BLaER1 (cell line): Measurements from ENCODE around the gene NPAS3.

Experiments used
- H3K27ac ChIP-seq: shearing (Covaris generic); formaldehyde crosslinking; 2 replicates; pipeline ENCODE4 v1.8.1; 2022
- H3K27me3 ChIP-seq: shearing (Covaris generic); formaldehyde crosslinking; 2 replicates; pipeline ENCODE4 v1.8.1; 2022
- H3K36me3 ChIP-seq: shearing (Covaris generic); formaldehyde crosslinking; 2 replicates; pipeline ENCODE4 v1.8.1; 2022
- H3K4me1 ChIP-seq: shearing (Covaris generic); formaldehyde crosslinking; 2 replicates; pipeline ENCODE4 v1.8.1; 2022
- H3K4me2 ChIP-seq: shearing (Covaris generic); formaldehyde crosslinking; 2 replicates; pipeline ENCODE4 v1.8.1; 2022
- H3K4me3 ChIP-seq: shearing (Covaris generic); formaldehyde crosslinking; 2 replicates; pipeline ENCODE4 v1.8.1; 2022
- H3K9ac ChIP-seq: shearing (Covaris generic); formaldehyde crosslinking; 2 replicates; pipeline ENCODE4 v1.8.1; 2022
- H3K9me3 ChIP-seq: shearing (Covaris generic); formaldehyde crosslinking; 2 replicates; pipeline ENCODE4 v1.8.1; 2022
- H4K20me1 ChIP-seq: shearing (Covaris generic); formaldehyde crosslinking; 2 replicates; pipeline ENCODE4 v1.8.1; 2022
- Cebpa-rat ChIP-seq: shearing (Covaris generic); IDR thresholded peaks from 2 replicates; pipeline ENCODE4 v1.8.1; 2022

Gene NPAS3

DNA sequence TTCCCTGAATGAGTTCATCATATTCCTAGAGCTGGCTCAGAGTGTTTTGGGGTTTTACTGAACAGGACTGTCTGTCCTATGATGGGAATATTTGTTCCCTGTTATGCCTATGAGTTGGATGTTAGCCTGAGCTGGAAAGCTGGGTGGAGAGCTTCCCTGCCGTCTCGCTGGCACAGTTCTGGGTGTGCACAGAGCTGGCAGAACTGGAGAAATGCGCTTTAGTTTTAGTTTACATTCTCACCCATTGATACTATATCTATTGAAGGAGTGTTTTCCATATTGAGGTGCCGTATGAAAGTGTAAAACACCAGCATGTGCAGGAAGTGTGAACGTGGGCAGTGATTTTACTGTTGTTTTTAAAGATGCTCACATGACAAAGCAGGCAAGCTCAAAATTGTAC, 549.9 kb downstream of the NPAS3 start:
- no peak for TF ChIP-seq Cebpa-rat
- H3K36me3 ChIP-seq = no peaks in the 10 kb centered on the region
- peaks cover 16% of the 10 kb centered on the region for H3K4me1 ChIP-seq
- H3K27ac ChIP-seq = no peak overlapping the region
- no peak overlapping the region for H3K9ac ChIP-seq
- H3K4me3 ChIP-seq = no peak overlapping the region
- no peaks in the 10 kb centered on the region for H3K27me3 ChIP-seq
- no peaks in the 10 kb centered on the region for H4K20me1 ChIP-seq
- no peaks in the 10 kb centered on the region for H3K9me3 ChIP-seq
- no peak overlapping the region for H3K4me2 ChIP-seq

DNA sequence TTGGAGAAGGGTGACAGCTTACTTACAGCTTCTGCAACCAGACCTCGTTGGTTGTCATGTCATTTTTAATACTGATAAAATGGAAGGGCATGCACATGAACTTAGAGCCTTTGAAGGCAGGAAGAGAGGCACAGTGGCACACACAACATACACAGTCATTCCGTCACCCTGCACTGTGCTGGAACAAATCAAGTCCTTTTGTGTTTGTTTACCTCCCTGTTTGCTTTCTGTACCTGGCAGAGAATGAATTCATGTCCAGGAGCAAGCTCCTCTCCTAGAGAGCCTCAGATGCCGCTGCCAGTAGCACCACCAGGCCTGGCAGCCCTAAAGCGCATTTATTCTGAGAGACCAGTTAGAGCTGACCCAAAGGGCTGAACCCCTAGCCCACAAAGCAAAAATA, 551.9 kb downstream of the NPAS3 start:
- Histone ChIP-seq H3K4me1 (no peaks in the 10 kb centered on the region), H3K4me3 (no peak overlapping the region), H3K36me3 (no peaks in the 10 kb centered on the region), H3K9ac (no peak overlapping the region), H3K27me3 (no peaks in the 10 kb centered on the region), H3K9me3 (no peaks in the 10 kb centered on the region), H3K4me2 (no peak overlapping the region), H3K27ac (no peak overlapping the region), H4K20me1 (no peaks in the 10 kb centered on the region)
- no peak for TF ChIP-seq Cebpa-rat

DNA sequence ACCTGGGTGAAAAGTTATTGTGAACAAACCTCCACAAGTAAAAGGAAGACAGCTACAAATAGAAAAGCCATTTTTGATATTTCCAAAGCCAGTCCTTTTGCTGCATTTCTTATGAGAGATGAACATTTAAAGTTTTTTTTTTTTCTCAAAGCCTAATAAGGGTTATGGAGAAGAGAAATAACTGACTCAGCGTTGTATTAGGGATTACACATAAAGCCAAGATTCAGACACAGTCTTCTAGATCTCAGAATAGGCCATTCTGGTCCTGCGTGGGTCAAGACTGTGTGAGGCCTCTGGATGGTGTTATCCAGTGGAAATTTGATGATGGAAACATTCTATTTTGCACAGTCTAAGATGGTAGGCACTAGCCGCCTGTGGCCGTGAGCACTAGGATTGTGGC, 552.4 kb downstream of the NPAS3 start:
- no peaks in the 10 kb centered on the region for H3K9me3 ChIP-seq
- H3K9ac ChIP-seq = no peak overlapping the region
- H4K20me1 ChIP-seq = no peaks in the 10 kb centered on the region
- H3K36me3 ChIP-seq = no peaks in the 10 kb centered on the region
- no peak overlapping the region for H3K27ac ChIP-seq
- H3K4me3 ChIP-seq = no peak overlapping the region
- no peak for TF ChIP-seq Cebpa-rat
- H3K4me1 ChIP-seq = no peaks in the 10 kb centered on the region
- H3K27me3 ChIP-seq = no peaks in the 10 kb centered on the region
- H3K4me2 ChIP-seq = no peak overlapping the region

DNA sequence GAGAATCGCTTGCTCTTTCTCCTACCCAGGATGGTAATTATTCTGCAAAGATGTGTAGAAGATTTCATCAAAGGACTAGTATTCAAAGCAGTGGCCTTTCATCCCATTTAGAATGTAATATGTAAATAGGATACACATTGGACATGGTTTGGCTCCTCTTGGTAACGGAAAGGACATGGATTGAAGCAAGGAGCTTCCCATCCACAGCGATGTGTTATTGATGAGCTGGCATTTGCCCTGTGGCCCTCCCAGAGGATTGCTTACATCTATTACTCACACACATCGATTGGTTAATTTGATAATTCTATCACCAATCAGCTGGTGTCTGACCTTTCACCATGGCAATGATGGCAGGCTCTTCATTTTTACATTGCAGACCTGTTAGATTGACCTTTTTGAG, 553.8 kb downstream of the NPAS3 start:
- no peaks in the 10 kb centered on the region for H3K4me1 ChIP-seq
- no peak overlapping the region for H3K27ac ChIP-seq
- H3K4me3 ChIP-seq = no peak overlapping the region
- no peak for TF ChIP-seq Cebpa-rat
- no peak overlapping the region for H3K4me2 ChIP-seq
- H3K9me3 ChIP-seq = 0 out of 2 replicates have a peak, but pooled peaks cover 3% of the 10 kb centered on the region
- no peaks in the 10 kb centered on the region for H3K36me3 ChIP-seq
- H4K20me1 ChIP-seq = no peaks in the 10 kb centered on the region
- H3K27me3 ChIP-seq = no peaks in the 10 kb centered on the region
- no peak overlapping the region for H3K9ac ChIP-seq

DNA sequence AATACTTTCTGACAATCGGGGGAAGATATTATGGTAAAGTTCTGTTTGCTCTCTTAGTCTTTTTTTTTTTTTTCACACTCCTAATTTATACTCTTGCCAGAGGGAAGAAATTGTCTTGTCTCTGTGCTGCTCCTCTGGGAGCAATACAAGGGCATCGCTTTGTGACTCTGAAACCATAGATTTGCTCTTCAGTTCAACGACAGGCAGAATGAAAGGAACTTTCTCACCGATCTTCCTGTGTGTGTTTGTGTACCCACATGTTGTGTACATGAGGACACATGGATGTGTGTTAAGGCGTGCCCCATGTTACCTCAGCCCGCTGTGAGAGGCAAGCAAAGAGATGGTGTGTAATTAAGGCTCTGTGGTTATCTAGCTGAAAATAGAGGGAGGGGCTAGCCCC, 554.6 kb downstream of the NPAS3 start:
- no peak for TF ChIP-seq Cebpa-rat
- Histone ChIP-seq H3K36me3 (no peaks in the 10 kb centered on the region), H3K4me3 (no peak overlapping the region), H3K4me2 (no peak overlapping the region), H3K9me3 (0 out of 2 replicates have a peak, but pooled peaks cover 4% of the 10 kb centered on the region), H3K9ac (no peak overlapping the region), H4K20me1 (no peaks in the 10 kb centered on the region), H3K27me3 (no peaks in the 10 kb centered on the region), H3K27ac (no peak overlapping the region), H3K4me1 (no peaks in the 10 kb centered on the region)

DNA sequence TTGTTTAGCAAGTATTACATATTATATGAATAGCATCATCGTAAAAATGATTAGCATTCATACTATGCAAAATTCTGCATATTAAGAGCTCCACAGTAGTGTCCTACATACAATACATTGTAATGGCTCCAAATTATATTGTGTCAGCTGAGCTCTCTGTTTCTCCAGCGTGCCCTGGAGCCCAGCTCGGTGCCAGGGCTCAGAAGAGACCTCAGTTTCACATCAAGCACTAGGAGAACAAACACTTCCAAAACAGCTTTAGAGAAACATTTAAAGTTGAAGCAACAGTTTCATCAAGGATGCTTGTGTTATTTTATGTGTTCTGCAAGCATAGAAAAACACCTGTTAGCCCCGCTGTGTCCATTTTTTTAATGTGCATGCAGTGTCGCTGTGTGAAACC, 555.3 kb downstream of the NPAS3 start:
- Histone ChIP-seq H3K4me3 (no peak overlapping the region), H3K9ac (no peak overlapping the region), H3K36me3 (no peaks in the 10 kb centered on the region), H3K27me3 (no peaks in the 10 kb centered on the region), H3K9me3 (0 out of 2 replicates have a peak, but pooled peaks cover 4% of the 10 kb centered on the region), H4K20me1 (no peaks in the 10 kb centered on the region), H3K27ac (no peak overlapping the region), H3K4me2 (no peak overlapping the region), H3K4me1 (no peaks in the 10 kb centered on the region)
- TF ChIP-seq Cebpa-rat = no peak

DNA sequence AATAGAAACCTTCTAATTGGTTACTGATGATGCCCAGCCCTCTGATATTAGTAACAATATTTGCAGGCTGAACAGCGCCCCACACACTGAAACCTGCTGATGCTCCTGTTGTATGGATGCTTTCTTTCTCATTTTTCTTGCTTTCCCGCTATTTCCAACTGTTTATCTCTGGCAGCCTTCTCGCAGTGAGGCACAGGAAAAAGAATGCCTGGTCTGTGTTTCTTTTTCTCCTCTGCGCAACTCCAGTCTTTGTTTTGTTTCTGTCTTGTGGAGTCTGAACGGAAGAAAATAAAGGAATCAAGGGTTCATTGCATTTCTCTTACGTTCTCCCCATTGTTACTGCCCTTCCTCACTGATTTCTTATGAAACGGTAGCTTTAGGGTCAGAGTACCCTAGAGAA, 561.0 kb downstream of the NPAS3 start:
- no peak for TF ChIP-seq Cebpa-rat
- Histone ChIP-seq H3K4me1 (no peaks in the 10 kb centered on the region), H3K27ac (no peak overlapping the region), H3K36me3 (no peaks in the 10 kb centered on the region), H3K4me3 (no peak overlapping the region), H3K4me2 (no peak overlapping the region), H3K27me3 (0 out of 2 replicates have a peak, but pooled peaks cover 6% of the 10 kb centered on the region), H3K9ac (no peak overlapping the region), H4K20me1 (no peaks in the 10 kb centered on the region), H3K9me3 (0 out of 2 replicates have a peak, but pooled peaks cover 4% of the 10 kb centered on the region)

DNA sequence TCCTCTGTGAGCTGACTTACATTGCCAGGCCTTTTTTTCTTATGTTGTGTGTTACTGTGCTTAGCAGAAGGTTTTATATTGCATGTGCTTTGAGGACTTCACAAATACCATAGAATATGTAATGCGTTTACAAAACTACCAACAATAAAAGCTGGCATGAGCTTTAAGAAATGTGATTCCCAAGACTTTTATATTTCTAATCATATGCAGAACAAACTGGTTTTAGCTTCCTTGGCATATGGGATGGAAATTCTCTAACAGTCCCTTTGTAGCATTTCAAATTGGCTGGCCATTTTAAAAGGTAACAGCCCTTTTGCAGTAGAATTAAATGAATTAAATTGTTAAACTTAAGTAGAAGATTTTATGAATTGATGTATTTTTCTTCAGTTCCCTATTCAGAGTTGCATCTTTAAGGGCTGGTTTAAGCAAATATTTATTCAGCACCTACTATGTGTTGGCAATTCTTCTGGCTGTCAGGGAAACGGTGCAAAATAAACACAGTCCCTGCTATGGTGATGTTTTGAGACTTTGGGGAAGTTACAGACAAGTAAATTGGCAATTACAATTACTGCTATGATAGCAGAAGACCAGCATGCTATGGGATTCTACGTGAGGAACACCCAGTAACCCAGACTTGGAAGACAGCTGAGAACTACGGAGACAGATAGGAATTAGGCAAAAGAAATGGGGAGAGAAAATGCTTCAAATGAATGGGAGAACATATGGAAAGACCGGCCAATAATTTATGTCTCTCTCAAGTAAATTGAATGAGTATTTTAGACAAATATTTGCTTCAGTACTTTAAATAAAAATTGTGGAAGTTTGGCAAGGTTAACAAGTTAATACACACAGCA, 565.8 kb downstream of the NPAS3 start:
- Histone ChIP-seq H3K27me3 (0 out of 2 replicates have a peak, but pooled peaks cover 6% of the 10 kb centered on the region), H3K27ac (no peak overlapping the region), H3K4me3 (no peak overlapping the region), H3K9ac (no peak overlapping the region), H3K4me1 (no peaks in the 10 kb centered on the region), H3K36me3 (no peaks in the 10 kb centered on the region), H3K9me3 (no peaks in the 10 kb centered on the region), H4K20me1 (no peaks in the 10 kb centered on the region), H3K4me2 (no peak overlapping the region)
- TF ChIP-seq Cebpa-rat = no peak

DNA sequence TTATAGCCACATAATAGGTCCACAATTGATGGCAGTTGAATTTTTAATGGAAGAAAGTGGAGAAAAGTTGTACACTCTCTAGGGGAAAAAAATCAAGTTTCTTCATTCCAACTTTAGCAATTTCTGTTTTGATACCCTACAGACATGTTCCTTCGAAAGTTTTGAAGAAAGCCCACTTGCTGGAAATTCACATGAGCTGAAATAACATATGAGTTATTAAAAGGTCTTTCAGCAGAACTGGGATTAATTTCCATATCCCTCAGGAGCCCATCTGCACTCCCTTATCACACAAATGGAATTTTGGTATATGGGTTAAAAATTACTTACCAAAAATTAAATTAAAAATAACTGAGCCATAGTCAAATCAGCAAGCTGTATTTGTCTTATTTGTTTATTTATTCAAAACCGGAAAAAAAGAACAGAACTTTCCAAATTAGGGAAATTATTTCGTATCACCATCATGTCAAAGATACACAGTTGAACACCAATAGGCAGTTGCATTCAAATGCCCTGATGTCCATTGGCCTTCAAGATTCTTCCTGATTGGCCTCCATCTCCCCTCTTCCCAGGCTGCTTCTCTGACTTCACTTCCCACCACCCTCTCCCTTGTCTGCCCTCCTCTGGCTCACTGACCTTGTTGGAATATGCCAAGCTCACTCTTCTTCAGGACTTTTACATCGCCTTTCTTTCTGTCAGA, 566.7 kb downstream of the NPAS3 start:
- H3K27ac ChIP-seq = no peak overlapping the region
- H4K20me1 ChIP-seq = no peaks in the 10 kb centered on the region
- no peaks in the 10 kb centered on the region for H3K36me3 ChIP-seq
- no peaks in the 10 kb centered on the region for H3K9me3 ChIP-seq
- TF ChIP-seq Cebpa-rat = no peak
- no peak overlapping the region for H3K9ac ChIP-seq
- H3K4me2 ChIP-seq = no peak overlapping the region
- no peaks in the 10 kb centered on the region for H3K4me1 ChIP-seq
- H3K27me3 ChIP-seq = 0 out of 2 replicates have a peak, but pooled peaks cover 6% of the 10 kb centered on the region
- H3K4me3 ChIP-seq = no peak overlapping the region

DNA sequence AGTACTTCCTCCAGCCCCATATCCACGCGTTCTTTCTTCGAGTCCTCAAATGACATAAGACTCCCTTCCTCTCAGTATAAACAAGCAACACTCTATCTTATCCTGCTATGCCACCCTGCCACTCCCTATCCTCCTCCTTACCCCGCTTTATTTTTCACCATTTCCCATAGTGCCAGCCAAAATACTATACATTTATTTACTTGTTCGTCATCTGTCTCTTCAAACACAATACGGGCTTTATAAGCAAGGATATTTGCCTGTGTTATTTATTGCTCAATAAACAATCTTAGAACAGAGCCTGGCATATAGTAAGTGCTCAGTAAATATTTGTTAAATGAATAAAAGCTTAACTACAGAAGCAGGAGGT, 567.3 kb downstream of the NPAS3 start:
- H3K9me3 ChIP-seq = no peaks in the 10 kb centered on the region
- TF ChIP-seq Cebpa-rat = no peak
- 0 out of 2 replicates have a peak, but pooled peaks cover 6% of the 10 kb centered on the region for H3K27me3 ChIP-seq
- no peaks in the 10 kb centered on the region for H3K36me3 ChIP-seq
- no peak overlapping the region for H3K4me2 ChIP-seq
- no peaks in the 10 kb centered on the region for H4K20me1 ChIP-seq
- no peak overlapping the region for H3K27ac ChIP-seq
- H3K4me3 ChIP-seq = no peak overlapping the region
- no peak overlapping the region for H3K9ac ChIP-seq
- no peaks in the 10 kb centered on the region for H3K4me1 ChIP-seq
